H1 (cell line): ENCODE results near the gene FBXO5. TPM values are rescaled to one million over a fixed set of nuclear protein-coding genes. Genes with fewer than 3 reads are reported as not detected.
"Not testable (repeated sequence)": the region's sequence is repeated elsewhere in the genome, so short reads cannot be mapped to it uniquely, and the experiment has no call there.

Source experiments
- CTCF ChIA-PET: fragments of 300-600 bp; sonication (Branson Sonifier 250); formaldehyde crosslinking; loops from one replicate; lab custom pipeline; 2021; ENCODE audit not compliant: partially characterized antibody; lab: Charles Lee
- POLR2A ChIA-PET: fragments of 300-600 bp; sonication (Branson Sonifier 250); formaldehyde crosslinking; loops from one replicate; lab custom pipeline; 2021; ENCODE audit warnings: inconsistent platforms; ENCODE audit not compliant: partially characterized antibody; lab: Charles Lee
- DNase-seq, 2 experiments: peaks; one replicate each; pipeline versions ENCODE4 v3.0.0 to v3.0.0-alpha.2; 2010 to 2022; ENCODE audit warnings: low spot score in 2 of 2, low read depth in 1 of 2, mixed read lengths in 1 of 2
- FAIRE-seq: peaks from 2 replicates; lab custom pipeline; 2011; peaks lifted over from hg19 to GRCh38; lab: Jason Lieb, UNC
- H2AFZ ChIP-seq: 2 replicates; pipeline ENCODE4 v1.8.1; 2012; ENCODE audit warnings: low read length, inconsistent platforms
- H2AK5ac ChIP-seq: 2 replicates; pipeline ENCODE4 v1.6.1; 2013; ENCODE audit warnings: low read depth, low read length
- H2BK120ac ChIP-seq: replicated peaks from 2 replicates; pipeline ENCODE3; 2013; ENCODE audit warnings: low read depth, low read length, inconsistent platforms
- H2BK12ac ChIP-seq: 2 replicates; pipeline ENCODE4 v1.6.1; 2013; ENCODE audit warnings: low read depth, low read length
- H2BK15ac ChIP-seq: 2 replicates; pipeline ENCODE4 v1.6.1; 2013; ENCODE audit warnings: low read length
- H2BK20ac ChIP-seq: 2 replicates; pipeline ENCODE4 v1.6.1; 2013; ENCODE audit warnings: low read length
- H2BK5ac ChIP-seq: 2 replicates; pipeline ENCODE4 v1.6.1; 2013; ENCODE audit warnings: low read depth, low read length
- H3K14ac ChIP-seq: 2 replicates; pipeline ENCODE4 v1.6.1; 2013; ENCODE audit warnings: inconsistent platforms; ENCODE audit not compliant: insufficient read length
- H3K18ac ChIP-seq: 2 replicates; pipeline ENCODE4 v1.6.1; 2013; ENCODE audit warnings: low read length; ENCODE audit errors: extremely low read depth
- H3K23ac ChIP-seq: 2 replicates; pipeline ENCODE4 v1.6.1; 2013; ENCODE audit warnings: inconsistent platforms; ENCODE audit not compliant: insufficient read length
- H3K23me2 ChIP-seq: 2 replicates; pipeline ENCODE4 v1.6.1; 2013; ENCODE audit warnings: low read depth, low read length
- H3K27ac ChIP-seq: 2 replicates; pipeline ENCODE4 v1.6.1; 2011; ENCODE audit warnings: low read depth, low read length, inconsistent platforms
- H3K27me3 ChIP-seq, 4 experiments: replicated peaks in 1 of 4; 1 replicate in 1 of 4; 2 replicates in 3 of 4; pipeline versions ENCODE4 v1.6.1 to v1.8.1; 2011 to 2013; ENCODE audit warnings: low read length in 3 of 4, mild to moderate bottlenecking in 3 of 4, inconsistent platforms in 2 of 4, mixed read lengths in 2 of 4, moderate library complexity in 1 of 4; ENCODE audit not compliant: control insufficient read depth in 3 of 4, insufficient read depth in 3 of 4; ENCODE audit errors: extremely low read depth in 1 of 4
- H3K36me3 ChIP-seq, 4 experiments: 2 replicates each; pipeline versions ENCODE4 v1.6.1 to v1.8.1; 2011 to 2013; ENCODE audit warnings: mild to moderate bottlenecking in 4 of 4, low read length in 3 of 4, moderate library complexity in 2 of 4, control low read depth in 1 of 4, inconsistent platforms in 1 of 4; ENCODE audit not compliant: insufficient read depth in 4 of 4, control insufficient read depth in 2 of 4
- H3K4ac ChIP-seq: replicated peaks from 2 replicates; pipeline ENCODE3; 2013; ENCODE audit warnings: low read length, low read depth, mixed read lengths, inconsistent platforms; ENCODE audit not compliant: insufficient read length
- H3K4me1 ChIP-seq, 4 experiments: replicated peaks in 1 of 4; 1 replicate in 1 of 4; 2 replicates in 3 of 4; pipeline versions ENCODE4 v1.6.1 to v1.8.1; 2011 to 2013; ENCODE audit warnings: low read length in 3 of 4, inconsistent platforms in 2 of 4, mixed read lengths in 1 of 4; ENCODE audit not compliant: insufficient read depth in 4 of 4, control insufficient read depth in 3 of 4
- H3K4me2 ChIP-seq, 2 experiments: 2 replicates each; pipeline versions ENCODE4 v1.6.1 to v1.8.1; 2011 to 2013; ENCODE audit warnings: low read depth in 2 of 2, low read length in 2 of 2, control low read depth in 1 of 2, inconsistent platforms in 1 of 2, mild to moderate bottlenecking in 1 of 2; ENCODE audit not compliant: insufficient read depth in 1 of 2
- H3K4me3 ChIP-seq, 4 experiments: fragments of 200-600, 300-600 bp in 1 of 4; sonication (generic), shearing (Covaris generic), sonication (Bioruptor Twin) in 1 of 4; 2 replicates each; pipeline versions ENCODE4 v1.5.1 to v1.8.1; 2011 to 2016; ENCODE audit warnings: low read length in 4 of 4, low read depth in 3 of 4, control low read depth in 2 of 4, inconsistent platforms in 2 of 4, mild to moderate bottlenecking in 2 of 4, mixed read lengths in 1 of 4, moderate library complexity in 1 of 4; ENCODE audit not compliant: insufficient read depth in 2 of 4; ENCODE audit errors: extremely low read depth in 1 of 4
- H3K56ac ChIP-seq: replicated peaks from 2 replicates; pipeline ENCODE3; 2013; ENCODE audit warnings: low read depth, mild to moderate bottlenecking, mixed read lengths, low read length, inconsistent platforms; ENCODE audit not compliant: insufficient read length
- H3K79me1 ChIP-seq: 2 replicates; pipeline ENCODE4 v1.6.1; 2013; ENCODE audit warnings: low read depth, low read length, control low read depth
- H3K79me2 ChIP-seq, 2 experiments: 2 replicates each; pipeline versions ENCODE4 v1.6.1 to v1.8.1; 2012 to 2013; ENCODE audit warnings: low read length in 2 of 2, mild to moderate bottlenecking in 2 of 2, inconsistent platforms in 1 of 2; ENCODE audit not compliant: insufficient read depth in 2 of 2, control insufficient read depth in 1 of 2
- H3K9ac ChIP-seq, 4 experiments: replicated peaks in 1 of 4; 1 replicate in 1 of 4; 2 replicates in 3 of 4; pipeline versions ENCODE4 v1.6.1 to v1.8.1; 2011 to 2013; ENCODE audit warnings: low read depth in 3 of 4, low read length in 3 of 4, control low read depth in 2 of 4, mild to moderate bottlenecking in 2 of 4, moderate library complexity in 2 of 4, inconsistent platforms in 1 of 4; ENCODE audit errors: extremely low read depth in 1 of 4
- H3K9me3 ChIP-seq, 2 experiments: 2 replicates each; pipeline versions ENCODE4 v1.6.1 to v1.8.1; 2012 to 2013; ENCODE audit warnings: mild to moderate bottlenecking in 2 of 2, moderate library complexity in 2 of 2, control low read depth in 1 of 2, inconsistent platforms in 1 of 2, low read depth in 1 of 2, low read length in 1 of 2, mixed read lengths in 1 of 2; ENCODE audit not compliant: insufficient read depth in 2 of 2
- H4K20me1 ChIP-seq, 2 experiments: replicated peaks in 1 of 2; 2 replicates each; pipeline versions ENCODE3 to v1.8.1; 2011 to 2013; ENCODE audit warnings: inconsistent platforms in 2 of 2, low read length in 2 of 2, mild to moderate bottlenecking in 1 of 2; ENCODE audit not compliant: insufficient read depth in 2 of 2, control insufficient read depth in 1 of 2
- H4K5ac ChIP-seq: 2 replicates; pipeline ENCODE4 v1.6.1; 2013; ENCODE audit warnings: low read length, low read depth, mixed read lengths, inconsistent platforms; ENCODE audit not compliant: insufficient read length
- H4K8ac ChIP-seq: 2 replicates; pipeline ENCODE4 v1.8.0; 2013; ENCODE audit warnings: mild to moderate bottlenecking, moderate library complexity, low read length, inconsistent platforms; ENCODE audit not compliant: insufficient read depth; ENCODE audit errors: extremely low read depth
- H4K91ac ChIP-seq: replicated peaks from 2 replicates; pipeline ENCODE3; 2013; ENCODE audit warnings: low read length, mixed read lengths, inconsistent platforms; ENCODE audit not compliant: insufficient read length
- WGBS, 2 experiments: shearing (Covaris generic) in 1 of 2; methylation state at CpG; one replicate each; pipeline versions ENCODE4 v1.1.6 to v1.1.7; 2013 to 2015; ENCODE audit warnings: low lambda C conversion rate in 2 of 2, mixed read lengths in 2 of 2, inconsistent platforms in 1 of 2, low coverage in 1 of 2, missing lambda C conversion rate in 1 of 2; ENCODE audit not compliant: insufficient replicate concordance in 2 of 2, insufficient coverage in 1 of 2, insufficient read length in 1 of 2; ENCODE audit errors: extremely low coverage in 1 of 2, missing lambda C conversion rate in 1 of 2; 5-methylcytosine and 5-hydroxymethylcytosine counted together
- polyA plus RNA-seq, 7 experiments: library from polyadenylated mRNA; depleted of rRNA in 3 of 7; stranded (reverse) in 5 of 7; unstranded in 2 of 7; fragments of >200 nt in 5 of 7; fragments of 200-250 nt in 2 of 7; gene quantifications; 1 replicate in 5 of 7; 2 replicates in 1 of 7; 4 replicates in 1 of 7; pipeline versions ENCODE4 v1.2.1 to v1.2.3, GENCODE V29; 2011 to 2013; ENCODE audit warnings: missing spikeins in 2 of 7, mixed read lengths in 2 of 7
- total RNA-seq: library from RNA; stranded (reverse); fragmentation: NEBNext Ultra II Directional; extraction: Animal tissue kit (Norgen Biotek cat#: 25700); gene quantifications from 2 replicates; pipeline ENCODE4 v1.2.1, GENCODE V29; 2021

The FBXO5 gene
- total and polyA plus RNA-seq, 2 of the 8 experiments (the other 6 are each of a cell fraction or from before 2014, with no cell fraction given): 13.7 to 55.1 TPM

DNA sequence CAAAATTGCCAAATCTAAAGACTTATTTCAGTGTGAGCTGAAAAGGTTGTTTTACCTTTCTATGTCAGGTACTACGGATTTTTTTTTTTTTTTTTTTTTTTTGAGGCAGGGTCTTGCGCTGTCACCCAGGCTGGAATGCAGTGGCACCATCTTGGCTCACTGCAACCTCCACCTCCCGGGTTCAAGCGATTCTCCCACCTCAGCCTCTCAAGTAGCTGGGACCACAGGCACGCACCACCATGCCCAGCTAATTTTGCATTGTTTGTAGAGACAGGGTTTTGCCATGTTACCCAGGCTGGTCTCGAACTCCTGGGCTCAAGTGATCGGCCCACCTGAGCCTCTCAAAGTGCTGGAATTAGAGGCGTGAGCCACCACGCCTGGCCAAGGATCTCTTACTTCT is 17.9 kb upstream of the FBXO5 start:
- Histone ChIP-seq H3K23me2 (peaks cover 12% of the 10 kb centered on the region), H3K79me2 (peaks cover 12 to 64% of the 10 kb centered on the region in 2 experiments), H3K4me2 (peak overlapping the region; percentile 86 to 99; a peak in 3 of 4 replicates), H3K36me3 (peaks cover 0 to 23% (median 7%) of the 10 kb centered on the region in 4 experiments; a peak in 5 of 8 replicates), H3K4me3 (peak overlapping the region in 3 of 4 experiments; percentile 8 to 100 (median 96); a peak in 4 of 8 replicates)
- FAIRE-seq, H4K8ac ChIP-seq, H4K20me1 ChIP-seq, H2AFZ ChIP-seq, H3K4ac ChIP-seq, H3K27me3 ChIP-seq, H2BK5ac ChIP-seq, H3K14ac ChIP-seq, H2BK120ac ChIP-seq, H3K27ac ChIP-seq, H3K9me3 ChIP-seq, H2BK15ac ChIP-seq, H4K5ac ChIP-seq, H3K23ac ChIP-seq, H2BK20ac ChIP-seq, H3K4me1 ChIP-seq, H2AK5ac ChIP-seq, H3K9ac ChIP-seq, DNase-seq, H3K79me1 ChIP-seq, H4K91ac ChIP-seq, H3K18ac ChIP-seq, H3K56ac ChIP-seq, H2BK12ac ChIP-seq: not testable (repeated sequence)
- POLR2A ChIA-PET: interaction anchor here (0.5 to 8.8 kb wide), 3 partner anchors 9 to 394 kb away, joined by 3 to 103 read pairs (median 8); partner anchors contain the start of gene FBXO5
- WGBS, 2 experiments: 87% methylated on average over 8 of the region's 9 CpGs; no CpG with 5 or more reads in 1 of the 2 experiments
- CTCF ChIA-PET: interaction anchor here (1.2 to 2.1 kb wide), 3 partner anchors 16 to 23 kb away, joined by 3 to 9 read pairs (median 3); no protein-coding TSS in a partner anchor
